Subcutaneous adipose tissue (tissue), 4 donors: ENCODE data around the gene SNED1. TPM values are rescaled to one million over a fixed set of nuclear protein-coding genes. Genes with fewer than 3 reads are reported as not detected.

ENCODE experiments used
- CTCF ChIP-seq: fragments of 450-650 bp; IDR thresholded peaks from one replicate; pipeline ENCODE4 v1.5.1; 2016; ENCODE audit warnings: low read depth, mild to moderate bottlenecking, control low read depth, antibody characterized with exemption, moderate library complexity
- total RNA-seq, 4 donors: library from RNA; depleted of rRNA; stranded (reverse); fragments of >200 nt; gene quantifications; one replicate each; pipeline ENCODE4 v1.1.0, GENCODE V29; 2016

SNED1 gene
- total RNA-seq, 4 donors from 2014 or later = 34.9 to 83.3 (median 39.7) TPM

GRCh38 chr2:241038374-241039180 lies 40.2 kb downstream of the SNED1 start:
- TF ChIP-seq CTCF = no peak

GRCh38 chr2:241039416-241039815 lies 41.0 kb downstream of the SNED1 start:
- no peak for TF ChIP-seq CTCF

DNA sequence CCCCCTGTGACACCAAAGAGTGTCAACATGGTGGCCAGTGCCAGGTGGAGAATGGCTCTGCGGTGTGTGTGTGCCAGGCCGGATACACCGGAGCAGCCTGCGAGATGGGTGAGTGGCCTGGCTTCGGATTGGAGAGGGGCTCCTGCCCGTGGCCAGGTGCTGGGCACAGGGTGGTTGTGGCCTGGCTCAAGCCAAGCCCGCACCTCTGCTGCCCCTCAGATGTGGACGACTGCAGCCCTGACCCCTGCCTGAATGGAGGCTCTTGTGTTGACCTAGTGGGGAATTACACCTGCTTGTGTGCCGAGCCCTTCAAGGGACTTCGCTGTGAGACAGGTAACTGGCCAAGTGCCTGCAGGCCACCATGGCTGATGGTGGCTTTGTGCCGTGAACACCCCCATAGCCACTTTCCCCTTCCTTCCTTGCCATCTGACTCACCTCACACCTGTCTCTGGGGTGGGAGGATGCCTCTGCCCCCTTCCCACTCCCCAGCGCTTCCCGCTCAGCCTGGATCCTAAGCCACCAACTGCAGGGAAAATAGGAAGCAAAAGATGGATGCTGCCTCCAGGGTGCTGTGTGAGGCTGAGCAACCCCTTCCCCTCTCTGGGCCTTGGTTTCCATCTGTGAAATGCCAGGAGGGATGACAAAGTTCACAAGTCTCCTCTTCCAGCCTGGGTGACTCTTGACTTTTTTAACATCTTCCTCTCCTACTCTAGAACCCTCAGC lies 41.8 kb downstream of the SNED1 start:
- TF ChIP-seq CTCF = no peak

GRCh38 chr2:241041589-241042158 lies 43.3 kb downstream of the SNED1 start:
- TF ChIP-seq CTCF = no peak

- no peak for TF ChIP-seq CTCF
Observed at GRCh38 chr2:241043581-241043980, 45.2 kb downstream of the SNED1 start.

DNA sequence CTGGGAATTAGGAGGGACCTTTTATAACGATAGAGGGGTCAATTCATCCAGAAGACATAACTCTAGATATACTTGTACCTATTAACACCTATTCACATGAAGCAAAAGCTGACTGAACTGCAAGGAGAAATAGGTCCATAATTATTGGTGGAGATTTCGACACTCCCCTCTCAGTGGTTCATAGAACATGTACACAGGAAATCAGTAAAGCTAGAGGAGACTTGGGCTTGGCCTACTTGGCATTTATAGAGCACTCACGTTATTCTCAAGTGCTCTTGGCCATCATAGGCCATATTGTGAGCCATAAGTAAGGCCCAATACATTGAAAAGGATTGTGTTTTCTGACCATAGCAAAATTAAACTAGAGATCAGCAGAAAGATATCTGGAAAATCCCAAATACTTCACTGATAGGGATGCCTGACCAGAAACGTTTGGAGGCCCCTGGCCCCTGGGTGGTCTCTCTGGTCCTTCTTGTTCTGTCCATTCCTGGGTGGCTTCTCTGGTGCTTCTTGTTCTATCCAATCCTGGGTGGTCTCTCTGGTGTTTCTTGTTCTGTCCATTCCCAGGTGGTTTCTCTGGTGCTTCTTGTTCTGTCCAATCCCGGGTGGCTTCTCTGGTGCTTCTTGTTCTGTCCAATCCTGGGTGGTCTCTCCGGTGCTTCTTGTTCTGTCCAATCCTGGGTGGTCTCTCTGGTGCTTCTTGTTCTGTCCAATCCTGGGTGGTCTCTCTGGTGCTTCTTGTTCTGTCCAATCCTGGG lies 49.0 kb downstream of the SNED1 start:
- no peak for TF ChIP-seq CTCF
